ENCODE measurements around the gene POU3F3.

Gene POU3F3

GRCh38 chr2:104887676-104888075 lies 33.8 kb downstream of the POU3F3 start:
- H3K4me3 ChIP-seq (ENCODE audit: low read length, poor library complexity, severe bottlenecking) = no peak overlapping the region

GRCh38 chr2:104888489-104889258 lies 34.8 kb downstream of the POU3F3 start:
- H3K4me3 ChIP-seq (ENCODE audit: low read length, poor library complexity, severe bottlenecking) = no peak overlapping the region
- H3K27me3 ChIP-seq (ENCODE audit: insufficient read depth, low read length, poor library complexity, severe bottlenecking) = no peaks in the 10 kb centered on the region
- no peaks in the 10 kb centered on the region for H3K36me3 ChIP-seq (ENCODE audit: insufficient read depth, low read length)
- H3F3A ChIP-seq (ENCODE audit: low read depth) = no peaks in the 10 kb centered on the region
- no peak for TF ChIP-seq EZH2phosphoT487 (IDR thresholded peaks at IDR 0.05; ENCODE audit: borderline replicate concordance)
- TF ChIP-seq CTCF (conservative IDR thresholded peaks at IDR 0.05; ENCODE audit: low read length) = no peak
- no peak overlapping the region for H3K4me2 ChIP-seq (ENCODE audit: low read depth, low read length, poor library complexity, severe bottlenecking)
- H3K9ac ChIP-seq (ENCODE audit: low read depth, low read length, poor library complexity, severe bottlenecking) = no peak overlapping the region
- no peaks in the 10 kb centered on the region for H4K20me1 ChIP-seq (ENCODE audit: insufficient read depth, low read length, poor library complexity, severe bottlenecking)
- no peaks in the 10 kb centered on the region for H3K9me2 ChIP-seq (replicated peaks; ENCODE audit: low read depth, low read length)
- H2AFZ ChIP-seq (ENCODE audit: low read length) = peak overlapping the region; percentile 51; the same call in 1 of the 2 replicates
- H3K9me3 ChIP-seq (ENCODE audit: insufficient read depth, low read depth, low read length) = no peaks in the 10 kb centered on the region
- no peaks in the 10 kb centered on the region for H3K79me2 ChIP-seq (ENCODE audit: insufficient read depth, low read length)
- H3K4me1 ChIP-seq (ENCODE audit: insufficient read depth, low read length, poor library complexity, severe bottlenecking) = peaks cover 15% of the 10 kb centered on the region

More at GRCh38 chr2:104887676-104888075, 33.8 kb downstream of the POU3F3 start:
- no peaks in the 10 kb centered on the region for H3F3A ChIP-seq (ENCODE audit: low read depth)
- no peaks in the 10 kb centered on the region for H3K79me2 ChIP-seq (ENCODE audit: insufficient read depth, low read length)
- H3K9me2 ChIP-seq (replicated peaks; ENCODE audit: low read depth, low read length) = no peaks in the 10 kb centered on the region
- no peaks in the 10 kb centered on the region for H3K27me3 ChIP-seq (ENCODE audit: insufficient read depth, low read length, poor library complexity, severe bottlenecking)
- TF ChIP-seq EZH2phosphoT487 (IDR thresholded peaks at IDR 0.05; ENCODE audit: borderline replicate concordance) (no peak), CTCF (conservative IDR thresholded peaks at IDR 0.05; ENCODE audit: low read length) (no peak)
- H4K20me1 ChIP-seq (ENCODE audit: insufficient read depth, low read length, poor library complexity, severe bottlenecking) = no peaks in the 10 kb centered on the region
- no peak overlapping the region for H2AFZ ChIP-seq (ENCODE audit: low read length)
- peaks cover 15% of the 10 kb centered on the region for H3K4me1 ChIP-seq (ENCODE audit: insufficient read depth, low read length, poor library complexity, severe bottlenecking)
- H3K9ac ChIP-seq (ENCODE audit: low read depth, low read length, poor library complexity, severe bottlenecking) = no peak overlapping the region
- H3K4me2 ChIP-seq (ENCODE audit: low read depth, low read length, poor library complexity, severe bottlenecking) = no peak overlapping the region
- H3K9me3 ChIP-seq (ENCODE audit: insufficient read depth, low read depth, low read length) = no peaks in the 10 kb centered on the region
- no peaks in the 10 kb centered on the region for H3K36me3 ChIP-seq (ENCODE audit: insufficient read depth, low read length)

GRCh38 chr2:104889291-104889959 lies 35.5 kb downstream of the POU3F3 start:
- Histone ChIP-seq H4K20me1 (ENCODE audit: insufficient read depth, low read length, poor library complexity, severe bottlenecking) (no peaks in the 10 kb centered on the region), H3K36me3 (ENCODE audit: insufficient read depth, low read length) (no peaks in the 10 kb centered on the region), H3K9ac (ENCODE audit: low read depth, low read length, poor library complexity, severe bottlenecking) (no peak overlapping the region), H3K27me3 (ENCODE audit: insufficient read depth, low read length, poor library complexity, severe bottlenecking) (no peaks in the 10 kb centered on the region), H3K4me3 (ENCODE audit: low read length, poor library complexity, severe bottlenecking) (no peak overlapping the region), H3K9me2 (replicated peaks; ENCODE audit: low read depth, low read length) (no peaks in the 10 kb centered on the region), H2AFZ (ENCODE audit: low read length) (peak overlapping the region; percentile 51; the same call in 1 of the 2 replicates), H3K4me1 (ENCODE audit: insufficient read depth, low read length, poor library complexity, severe bottlenecking) (peaks cover 15% of the 10 kb centered on the region), H3K4me2 (ENCODE audit: low read depth, low read length, poor library complexity, severe bottlenecking) (no peak overlapping the region), H3K9me3 (ENCODE audit: insufficient read depth, low read depth, low read length) (no peaks in the 10 kb centered on the region), H3F3A (ENCODE audit: low read depth) (no peaks in the 10 kb centered on the region), H3K79me2 (ENCODE audit: insufficient read depth, low read length) (no peaks in the 10 kb centered on the region)
- TF ChIP-seq EZH2phosphoT487 (IDR thresholded peaks at IDR 0.05; ENCODE audit: borderline replicate concordance) (no peak), CTCF (conservative IDR thresholded peaks at IDR 0.05; ENCODE audit: low read length) (no peak)
